HEK293 (cell line): ENCODE data around the gene DDX27.

ENCODE experiments used
- CTCF ChIA-PET: fragments of 350-600 bp; formaldehyde crosslinking; extraction: SDS; loops from one replicate; lab custom pipeline; 2021; ENCODE audit warnings: antibody characterized with exemption; lab: Yijun Ruan, JAX
- POLR2A ChIA-PET: fragments of 300-600 bp; formaldehyde crosslinking; extraction: SDS; loops from one replicate; lab custom pipeline; 2020; ENCODE audit warnings: antibody characterized with exemption, inconsistent platforms; lab: Yijun Ruan, JAX
- H3K27ac ChIP-seq: fragments of 200-500 bp; sonication (Bioruptor generic); 2 replicates; pipeline ENCODE4 v1.5.1; 2014; ENCODE audit warnings: low read depth, low read length, control low read depth, inconsistent platforms; ENCODE audit errors: extremely low read depth
- H3K36me3 ChIP-seq, 2 experiments: fragments of 200-500 bp in 1 of 2; sonication (Bioruptor generic) in 1 of 2; 1 replicate in 1 of 2; 2 replicates in 1 of 2; pipeline ENCODE4 v1.5.1; 2014 to 2017; ENCODE audit warnings: inconsistent platforms in 2 of 2, low read length in 2 of 2; ENCODE audit not compliant: control insufficient read depth in 2 of 2, insufficient read depth in 1 of 2
- H3K4me1 ChIP-seq: fragments of 200-500 bp; sonication (Bioruptor generic); 2 replicates; pipeline ENCODE4 v1.5.1; 2014; ENCODE audit warnings: mild to moderate bottlenecking, low read length, inconsistent platforms; ENCODE audit not compliant: control insufficient read depth, insufficient read depth
- H3K4me3 ChIP-seq: 2 replicates; pipeline ENCODE4 v1.5.1; 2011; ENCODE audit warnings: low read depth, mild to moderate bottlenecking, control low read depth, low read length, moderate library complexity
- H3K9me3 ChIP-seq: fragments of 200-500 bp; sonication (Bioruptor generic); 2 replicates; pipeline ENCODE4 v1.5.1; 2014; ENCODE audit warnings: low read depth, low read length, inconsistent platforms; ENCODE audit not compliant: control insufficient read depth, insufficient read depth
- CTCF ChIP-seq: fragments of 450-650 bp; formaldehyde crosslinking; IDR thresholded peaks from 2 replicates; pipeline ENCODE4 v1.5.1; 2016; ENCODE audit warnings: missing biosample characterization, missing genetic modification characterization
- HOXC10 ChIP-seq: sonication (generic); formaldehyde crosslinking; IDR thresholded peaks from 2 replicates; pipeline ENCODE4 v1.8.1; 2023; ENCODE audit warnings: mild to moderate bottlenecking, missing genetic modification reagents
- KLF8 ChIP-seq: fragments of 450-650 bp; formaldehyde crosslinking; IDR thresholded peaks from 2 replicates; pipeline ENCODE4 v1.5.1; 2016; ENCODE audit warnings: missing biosample characterization, missing genetic modification characterization
- TRIM28 ChIP-seq: IDR thresholded peaks from 2 replicates; pipeline ENCODE4 v1.6.1; 2011; ENCODE audit warnings: low read length, control low read depth, borderline replicate concordance
- ZBTB1 ChIP-seq: fragments of 450-650 bp; formaldehyde crosslinking; IDR thresholded peaks from 2 replicates; pipeline ENCODE4 v1.5.1; 2016; ENCODE audit warnings: missing biosample characterization, missing genetic modification characterization
- ZNF10 ChIP-seq: fragments of 450-650 bp; formaldehyde crosslinking; IDR thresholded peaks from 2 replicates; pipeline ENCODE4 v1.5.1; 2017; ENCODE audit warnings: missing biosample characterization, missing genetic modification characterization
- ZNF16 ChIP-seq: fragments of 450-650 bp; formaldehyde crosslinking; IDR thresholded peaks from 2 replicates; pipeline ENCODE4 v1.5.1; 2016; ENCODE audit warnings: low read depth, missing biosample characterization, missing genetic modification characterization
- ZNF202 ChIP-seq: fragments of 450-650 bp; formaldehyde crosslinking; IDR thresholded peaks from 2 replicates; pipeline ENCODE4 v1.5.1; 2016; ENCODE audit warnings: missing biosample characterization, missing genetic modification characterization, borderline replicate concordance
- ZNF239 ChIP-seq: fragments of 450-650 bp; formaldehyde crosslinking; IDR thresholded peaks from 2 replicates; pipeline ENCODE4 v1.5.1; 2016; ENCODE audit warnings: missing biosample characterization, missing genetic modification characterization
- ZNF248 ChIP-seq: fragments of 450-650 bp; formaldehyde crosslinking; IDR thresholded peaks from 2 replicates; pipeline ENCODE4 v1.5.1; 2017; ENCODE audit warnings: missing biosample characterization, missing genetic modification characterization
- ZNF26 ChIP-seq: fragments of 450-650 bp; formaldehyde crosslinking; IDR thresholded peaks from 2 replicates; pipeline ENCODE4 v1.5.1; 2016; ENCODE audit warnings: missing biosample characterization, missing genetic modification characterization
- ZNF423 ChIP-seq: fragments of 450-650 bp; formaldehyde crosslinking; IDR thresholded peaks from 2 replicates; pipeline ENCODE4 v1.5.1; 2016; ENCODE audit warnings: missing biosample characterization, missing genetic modification characterization
- ZNF561 ChIP-seq: fragments of 450-650 bp; IDR thresholded peaks from 2 replicates; pipeline ENCODE4 v1.5.1; 2018; ENCODE audit warnings: missing biosample characterization, missing genetic modification characterization, borderline replicate concordance
- ZNF621 ChIP-seq: fragments of 450-650 bp; formaldehyde crosslinking; IDR thresholded peaks from 2 replicates; pipeline ENCODE4 v1.5.1; 2017; ENCODE audit warnings: missing biosample characterization, missing genetic modification characterization
- ZNF660 ChIP-seq: fragments of 450-650 bp; IDR thresholded peaks from 2 replicates; pipeline ENCODE4 v1.5.1; 2018; ENCODE audit warnings: missing biosample characterization, mild to moderate bottlenecking, missing genetic modification characterization
- TF ChIP-seq, protein P1 (sequence below): fragments of 450-650 bp; formaldehyde crosslinking; IDR thresholded peaks from 2 replicates; pipeline ENCODE4 v1.5.1; 2016; ENCODE audit warnings: missing biosample characterization, missing genetic modification characterization
- TF ChIP-seq, protein P2 (sequence below): fragments of 450-650 bp; formaldehyde crosslinking; IDR thresholded peaks from 2 replicates; pipeline ENCODE4; 2016; ENCODE audit warnings: missing biosample characterization, missing genetic modification characterization

Gene DDX27

GRCh38 chr20:49231471-49231870 lies 12.3 kb downstream of the DDX27 start:
- Histone ChIP-seq H3K27ac (no peak overlapping the region), H3K4me3 (no peak overlapping the region), H3K9me3 (no peaks in the 10 kb centered on the region), H3K4me1 (no peaks in the 10 kb centered on the region), H3K36me3 (peaks cover 24 to 84% of the 10 kb centered on the region in 2 experiments)
- no peak for TF ChIP-seq ZNF10
- CTCF ChIA-PET = interaction anchor here (1.3 to 2.5 kb wide), 2 partner anchors 15 to 99 kb away, joined by 3 to 8 read pairs; no protein-coding TSS in a partner anchor
- POLR2A ChIA-PET = interaction anchor here (0.6 to 1.8 kb wide), 2 partner anchors 12 to 52 kb away, joined by 3 to 6 read pairs; no protein-coding TSS in a partner anchor

DNA sequence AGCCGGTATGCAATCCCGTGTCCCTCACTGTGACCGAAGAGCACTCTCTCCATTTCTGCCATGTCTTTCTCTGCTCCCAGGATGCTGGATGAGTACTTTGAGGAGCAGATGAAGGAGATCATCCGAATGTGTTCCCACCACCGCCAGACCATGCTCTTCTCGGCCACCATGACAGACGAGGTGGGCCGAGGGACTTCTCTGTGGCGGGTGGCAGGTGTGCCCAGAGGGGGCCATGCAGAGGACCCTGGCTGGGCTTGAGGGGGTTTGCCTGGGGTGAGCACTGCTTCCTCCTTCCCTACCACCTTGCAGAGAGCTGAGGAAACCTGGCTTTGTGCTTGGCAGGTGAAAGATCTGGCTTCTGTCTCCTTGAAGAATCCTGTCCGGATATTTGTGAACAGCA lies 14.0 kb downstream of the DDX27 start:
- peaks cover 21 to 86% of the 10 kb centered on the region in 2 experiments; a peak in 2 of 3 replicates for H3K36me3 ChIP-seq
- no peaks in the 10 kb centered on the region for H3K4me1 ChIP-seq
- H3K9me3 ChIP-seq = no peaks in the 10 kb centered on the region
- H3K4me3 ChIP-seq = no peak overlapping the region
- POLR2A ChIA-PET = interaction anchor here (0.6 kb wide), 1 partner anchor 44 kb away, joined by 4 read pairs; no protein-coding TSS in a partner anchor
- no peak overlapping the region for H3K27ac ChIP-seq
- TF ChIP-seq ZBTB1 = no peak
- no peak for TF ChIP-seq ZNF561 (tag by site-specific recombination)
- no peak for TF ChIP-seq ZNF239 (tag by site-specific recombination)
- no peak for TF ChIP-seq HOXC10 (CRISPR knock-in tag)
- no peak for TF ChIP-seq CTCF (tag by site-specific recombination)
- no peak for TF ChIP-seq ZNF16
- TF ChIP-seq, protein P1, sequence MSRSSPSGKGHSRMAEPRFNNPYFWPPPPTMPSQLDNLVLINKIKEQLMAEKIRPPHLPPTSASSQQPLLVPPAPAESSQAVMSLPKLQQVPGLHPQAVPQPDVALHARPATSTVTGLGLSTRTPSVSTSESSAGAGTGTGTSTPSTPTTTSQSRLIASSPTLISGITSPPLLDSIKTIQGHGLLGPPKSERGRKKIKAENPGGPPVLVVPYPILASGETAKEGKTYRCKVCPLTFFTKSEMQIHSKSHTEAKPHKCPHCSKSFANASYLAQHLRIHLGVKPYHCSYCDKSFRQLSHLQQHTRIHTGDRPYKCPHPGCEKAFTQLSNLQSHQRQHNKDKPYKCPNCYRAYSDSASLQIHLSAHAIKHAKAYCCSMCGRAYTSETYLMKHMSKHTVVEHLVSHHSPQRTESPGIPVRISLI (tag by site-specific recombination) = no peak
- no peak for TF ChIP-seq TRIM28
- no peak for TF ChIP-seq ZNF621
- TF ChIP-seq, all 188 proteins: peak for 0
- CTCF ChIA-PET = interaction anchor here (2.5 kb wide), 1 partner anchor 13 kb away, joined by 8 read pairs; no protein-coding TSS in a partner anchor

- H3K36me3 ChIP-seq = peaks cover 19 to 86% of the 10 kb centered on the region in 2 experiments; a peak in 2 of 3 replicates
- no peak overlapping the region for H3K4me3 ChIP-seq
- no peaks in the 10 kb centered on the region for H3K4me1 ChIP-seq
- no peak overlapping the region for H3K27ac ChIP-seq
- CTCF ChIA-PET = interaction anchor here (0.9 to 1.3 kb wide), 2 partner anchors 18 to 102 kb away, joined by 3 to 5 read pairs; no protein-coding TSS in a partner anchor
- TF ChIP-seq ZNF660 (tag by site-specific recombination) = no peak
- no peak for TF ChIP-seq KLF8 (tag by site-specific recombination)
- no peak for TF ChIP-seq ZNF248 (tag by site-specific recombination)
- TF ChIP-seq ZNF202 (tag by site-specific recombination) = no peak
- H3K9me3 ChIP-seq = no peaks in the 10 kb centered on the region
- POLR2A ChIA-PET = no interaction called here
These were observed 15.6 kb downstream of the DDX27 start for GRCh38 chr20:49234831-49235230.

DNA sequence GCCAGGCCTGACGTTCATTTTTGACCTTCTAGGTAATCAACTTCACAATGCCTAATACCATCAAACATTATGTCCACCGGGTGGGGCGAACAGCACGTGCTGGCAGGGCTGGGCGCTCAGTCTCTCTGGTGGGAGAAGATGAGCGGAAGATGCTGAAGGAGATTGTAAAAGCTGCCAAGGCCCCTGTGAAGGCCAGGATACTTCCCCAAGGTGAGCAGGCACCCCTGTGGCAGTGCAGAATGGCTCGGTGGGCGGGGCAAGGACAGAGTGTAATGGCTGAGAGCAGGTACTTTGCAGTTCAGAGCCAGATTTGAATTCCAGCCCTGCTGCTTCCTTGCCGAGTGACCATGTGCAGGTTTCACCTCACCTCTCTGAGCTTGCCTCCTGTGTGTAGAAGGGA lies 17.1 kb downstream of the DDX27 start:
- TF ChIP-seq ZNF26 (tag by site-specific recombination) (no peak), ZNF423 (no peak)
- TF ChIP-seq, protein P2, sequence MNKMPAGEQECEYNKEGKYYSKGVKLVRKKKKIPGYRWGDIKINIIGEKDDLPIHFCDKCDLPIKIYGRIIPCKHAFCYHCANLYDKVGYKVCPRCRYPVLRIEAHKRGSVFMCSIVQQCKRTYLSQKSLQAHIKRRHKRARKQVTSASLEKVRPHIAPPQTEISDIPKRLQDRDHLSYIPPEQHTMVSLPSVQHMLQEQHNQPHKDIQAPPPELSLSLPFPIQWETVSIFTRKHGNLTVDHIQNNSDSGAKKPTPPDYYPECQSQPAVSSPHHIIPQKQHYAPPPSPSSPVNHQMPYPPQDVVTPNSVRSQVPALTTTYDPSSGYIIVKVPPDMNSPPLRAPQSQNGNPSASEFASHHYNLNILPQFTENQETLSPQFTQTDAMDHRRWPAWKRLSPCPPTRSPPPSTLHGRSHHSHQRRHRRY = no peak
- TF ChIP-seq, all 188 proteins: peak for 0
- peaks cover 22 to 84% of the 10 kb centered on the region in 2 experiments; a peak in 2 of 3 replicates for H3K36me3 ChIP-seq
- no peaks in the 10 kb centered on the region for H3K4me1 ChIP-seq
- CTCF ChIA-PET = interaction anchor here (0.6 kb wide), 1 partner anchor 124 kb away, joined by 3 read pairs; no protein-coding TSS in a partner anchor
- no peak overlapping the region for H3K27ac ChIP-seq
- no peak overlapping the region for H3K4me3 ChIP-seq
- H3K9me3 ChIP-seq = no peaks in the 10 kb centered on the region
- POLR2A ChIA-PET = interaction anchor here (1.6 kb wide), 2 partner anchors 10 to 17 kb away, joined by 4 to 5 read pairs; no protein-coding TSS in a partner anchor
